ENCODE results near the gene FAM167B. TPM values are rescaled to one million over a fixed set of nuclear protein-coding genes. Genes with fewer than 3 reads are reported as not detected.

Gene FAM167B
- 1 to 10 TPM in 1 of 5 donors, under 1 TPM in 4; 0.65 to 1.0 (median 0.95) TPM for total RNA-seq
- 0.42 TPM for total RNA-seq (2013)
- total RNA-seq: 0 to 0.95 (median 0.28) reads per million in 29 experiments

- Mint-ChIP-seq H3K9me3 (no peaks in the 10 kb centered on the region), H3K4me1 (peaks cover 48 to 69% (median 66%) of the 10 kb centered on the region in 3 donors), H3K36me3 (peaks cover 4% of the 10 kb centered on the region), H3K4me3 (peak within 1 kb of the TSS; percentile 62 to 91 (median 71)), H3K27me3 (no peaks in the 10 kb centered on the region), H3K27ac (peak within 1 kb of the TSS; percentile 94 to 98)
- ATAC-seq (replicated peaks in 1 of 4) (no peak), DNase-seq (no peak)
- Histone ChIP-seq H3K27ac (ENCODE audit: low read length) (peak within 1 kb of the TSS; percentile 96), H3K9me3 (no peaks in the 10 kb centered on the region), H3K4me1 (ENCODE audit: control insufficient read depth in 1 of 2, extremely low read depth in 1 of 2, insufficient read depth in 2 of 2, low read length in 2 of 2) (peaks cover 26 to 60% of the 10 kb centered on the region in 2 experiments), H3K27me3 (replicated peaks in 1 of 2; ENCODE audit: control insufficient read depth in 2 of 2, extremely low read depth in 1 of 2, insufficient read depth in 2 of 2, low read length in 1 of 2) (no peaks in the 10 kb centered on the region), H3K4me3 (ENCODE audit: control insufficient read depth in 1 of 2, extremely low read depth in 1 of 2, low read length in 1 of 2) (peak within 1 kb of the TSS in 1 of 2 donors; percentile 18), H3K36me3 (ENCODE audit: control insufficient read depth in 2 of 2, extremely low read depth in 1 of 2, insufficient read depth in 1 of 2, low read length in 1 of 2) (peaks cover 0 to 3% of the 10 kb centered on the region in 2 donors)
- CTCF ChIA-PET: no interaction called here
- WGBS (ENCODE audit: insufficient coverage): 100% methylated on average over 2 of the region's 3 CpGs
- POLR2A ChIA-PET: interaction anchor here in 1 of 2 donors (0.5 kb wide), 1 partner anchor 15 kb away, joined by 3 read pairs; no protein-coding TSS in a partner anchor
Measured at GRCh38 chr1:32246888-32247273, at the start of gene FAM167B. Gene FAM167B, plus strand, starts transcription at chr1:32247222. Its CDS starts 200 bp downstream, at chr1:32247422.

GRCh38 chr1:32197837-32198236 lies 49.2 kb upstream of the FAM167B start:
- WGBS (ENCODE audit: insufficient coverage): 100% methylated on average over 3 of the region's 6 CpGs
- no peak overlapping the region for H3K4me3 Mint-ChIP-seq

GRCh38 chr1:32198237-32199042 lies 48.6 kb upstream of the FAM167B start:
- Histone ChIP-seq H3K4me3 (ENCODE audit: control insufficient read depth in 1 of 2, extremely low read depth in 1 of 2, low read length in 1 of 2) (no peak overlapping the region), H3K36me3 (ENCODE audit: control insufficient read depth in 2 of 2, extremely low read depth in 1 of 2, insufficient read depth in 1 of 2, low read length in 1 of 2) (peaks cover 12 to 28% of the 10 kb centered on the region in 2 donors), H3K9me3 (no peaks in the 10 kb centered on the region), H3K27me3 (replicated peaks in 1 of 2; ENCODE audit: control insufficient read depth in 2 of 2, extremely low read depth in 1 of 2, insufficient read depth in 2 of 2, low read length in 1 of 2) (no peaks in the 10 kb centered on the region), H3K4me1 (ENCODE audit: control insufficient read depth in 1 of 2, extremely low read depth in 1 of 2, insufficient read depth in 2 of 2, low read length in 2 of 2) (peaks cover 28 to 69% of the 10 kb centered on the region in 2 experiments), H3K27ac (ENCODE audit: low read length) (no peak overlapping the region)
- 92% methylated on average over 3 of the region's 3 CpGs for WGBS (ENCODE audit: insufficient coverage)
- Mint-ChIP-seq H3K27me3 (no peaks in the 10 kb centered on the region), H3K9me3 (no peaks in the 10 kb centered on the region), H3K4me3 (no peak overlapping the region), H3K4me1 (peaks cover 66 to 78% (median 68%) of the 10 kb centered on the region in 3 donors), H3K27ac (peak overlapping the region; percentile 28 to 68), H3K36me3 (peaks cover 23% of the 10 kb centered on the region)
- no peak for DNase-seq
- ChIA-PET POLR2A (interaction anchor here (0.6 to 0.7 kb wide), 4 partner anchors 52 to 146 kb away, joined by 3 to 6 read pairs (median 4); partner anchors contain the start of gene TMEM39B (in 1 of the 2)), CTCF (interaction anchor here in 1 of 2 donors (0.6 to 0.7 kb wide), 2 partner anchors 91 to 466 kb away, joined by 3 to 4 read pairs; partner anchors contain the start of gene KPNA6)
- ATAC-seq (replicated peaks in 1 of 4): no peak

More at GRCh38 chr1:32197837-32198236, 49.2 kb upstream of the FAM167B start:
- DNase-seq: no peak
- Histone ChIP-seq H3K9me3 (no peaks in the 10 kb centered on the region), H3K27ac (ENCODE audit: low read length) (no peak overlapping the region), H3K36me3 (ENCODE audit: control insufficient read depth in 2 of 2, extremely low read depth in 1 of 2, insufficient read depth in 1 of 2, low read length in 1 of 2) (peaks cover 12 to 33% of the 10 kb centered on the region in 2 donors), H3K27me3 (replicated peaks in 1 of 2; ENCODE audit: control insufficient read depth in 2 of 2, extremely low read depth in 1 of 2, insufficient read depth in 2 of 2, low read length in 1 of 2) (no peaks in the 10 kb centered on the region), H3K4me1 (ENCODE audit: control insufficient read depth in 1 of 2, extremely low read depth in 1 of 2, insufficient read depth in 2 of 2, low read length in 2 of 2) (peaks cover 28 to 69% of the 10 kb centered on the region in 2 experiments), H3K4me3 (ENCODE audit: control insufficient read depth in 1 of 2, extremely low read depth in 1 of 2, low read length in 1 of 2) (no peak overlapping the region)
- Mint-ChIP-seq H3K27me3 (no peaks in the 10 kb centered on the region), H3K4me1 (peaks cover 66 to 73% (median 69%) of the 10 kb centered on the region in 3 donors), H3K27ac (no peak overlapping the region), H3K36me3 (peaks cover 29% of the 10 kb centered on the region), H3K9me3 (no peaks in the 10 kb centered on the region)
- ChIA-PET POLR2A (interaction anchor here in 1 of 2 donors (0.7 kb wide), 1 partner anchor 51 kb away, joined by 6 read pairs; no protein-coding TSS in a partner anchor), CTCF (interaction anchor here in 1 of 2 donors (0.5 to 1.2 kb wide), 4 partner anchors 18 to 465 kb away, joined by 3 to 6 read pairs (median 3); no protein-coding TSS in a partner anchor)
- ATAC-seq (replicated peaks in 1 of 4): no peak

GRCh38 chr1:32199043-32199716 lies 47.8 kb upstream of the FAM167B start:
- Mint-ChIP-seq H3K9me3 (no peaks in the 10 kb centered on the region), H3K27ac (peak overlapping the region in 1 of 2 donors; percentile 79), H3K36me3 (peaks cover 18% of the 10 kb centered on the region), H3K4me1 (peaks cover 67 to 79% (median 70%) of the 10 kb centered on the region in 3 donors), H3K27me3 (no peaks in the 10 kb centered on the region), H3K4me3 (peak overlapping the region in 1 of 3 donors; percentile 15)
- ChIA-PET POLR2A (interaction anchor here (0.6 kb wide), 3 partner anchors 108 to 145 kb away, joined by 3 to 5 read pairs (median 4); partner anchors contain the start of gene TMEM39B (in 1 of the 2)), CTCF (interaction anchor here in 1 of 2 donors (0.6 kb wide), 1 partner anchor 91 kb away, joined by 4 read pairs; the partner anchor contains the start of gene KPNA6)
- no peaks in the 10 kb centered on the region for H3K9me3 ChIP-seq
- no peaks in the 10 kb centered on the region for H3K27me3 ChIP-seq (replicated peaks in 1 of 2; ENCODE audit: control insufficient read depth in 2 of 2, extremely low read depth in 1 of 2, insufficient read depth in 2 of 2, low read length in 1 of 2)
- H3K4me3 ChIP-seq (ENCODE audit: control insufficient read depth in 1 of 2, extremely low read depth in 1 of 2, low read length in 1 of 2): no peak overlapping the region
- H3K27ac ChIP-seq (ENCODE audit: low read length): no peak overlapping the region
- peaks cover 8 to 24% of the 10 kb centered on the region in 2 donors for H3K36me3 ChIP-seq (ENCODE audit: control insufficient read depth in 2 of 2, extremely low read depth in 1 of 2, insufficient read depth in 1 of 2, low read length in 1 of 2)
- 100% methylated on average over 1 of the region's 4 CpGs for WGBS (ENCODE audit: insufficient coverage)
- DNase-seq (no peak), ATAC-seq (replicated peaks in 1 of 4) (no peak)
- peaks cover 28 to 69% of the 10 kb centered on the region in 2 experiments for H3K4me1 ChIP-seq (ENCODE audit: control insufficient read depth in 1 of 2, extremely low read depth in 1 of 2, insufficient read depth in 2 of 2, low read length in 2 of 2)

- H3K27ac ChIP-seq (ENCODE audit: low read length): peak overlapping the region; percentile 93
- peaks cover 13% of the 10 kb centered on the region for H3K36me3 Mint-ChIP-seq
- H3K4me3 Mint-ChIP-seq: peak overlapping the region; percentile 85 to 91 (median 89)
- CTCF ChIA-PET: no interaction called here
- H3K9me3 Mint-ChIP-seq: no peaks in the 10 kb centered on the region
- H3K4me1 Mint-ChIP-seq: peaks cover 62 to 79% (median 68%) of the 10 kb centered on the region in 3 donors
- WGBS (ENCODE audit: insufficient coverage): 100% methylated on average over 2 of the region's 6 CpGs
- H3K27ac Mint-ChIP-seq: peak overlapping the region in 1 of 2 donors; percentile 79
- no peak for DNase-seq
- peaks cover 8 to 22% of the 10 kb centered on the region in 2 donors for H3K36me3 ChIP-seq (ENCODE audit: control insufficient read depth in 2 of 2, extremely low read depth in 1 of 2, insufficient read depth in 1 of 2, low read length in 1 of 2)
- POLR2A ChIA-PET: no interaction called here
- H3K27me3 Mint-ChIP-seq: no peaks in the 10 kb centered on the region
- peaks cover 28 to 67% of the 10 kb centered on the region in 2 experiments for H3K4me1 ChIP-seq (ENCODE audit: control insufficient read depth in 1 of 2, extremely low read depth in 1 of 2, insufficient read depth in 2 of 2, low read length in 2 of 2)
- H3K9me3 ChIP-seq: no peaks in the 10 kb centered on the region
- no peak overlapping the region for H3K4me3 ChIP-seq (ENCODE audit: control insufficient read depth in 1 of 2, extremely low read depth in 1 of 2, low read length in 1 of 2)
- no peak for ATAC-seq (replicated peaks in 1 of 4)
- no peaks in the 10 kb centered on the region for H3K27me3 ChIP-seq (replicated peaks in 1 of 2; ENCODE audit: control insufficient read depth in 2 of 2, extremely low read depth in 1 of 2, insufficient read depth in 2 of 2, low read length in 1 of 2)
Measured at GRCh38 chr1:32199717-32200072, 47.3 kb upstream of the FAM167B start.

Data from T-cell (primary cell).